ENCODE measurements around the gene SERPINB6. TPM values are rescaled to one million over a fixed set of nuclear protein-coding genes. Genes with fewer than 3 reads are reported as not detected.

The SERPINB6 gene
- total RNA-seq, 1 experiment from 2014 or later: 60.9 TPM

DNA sequence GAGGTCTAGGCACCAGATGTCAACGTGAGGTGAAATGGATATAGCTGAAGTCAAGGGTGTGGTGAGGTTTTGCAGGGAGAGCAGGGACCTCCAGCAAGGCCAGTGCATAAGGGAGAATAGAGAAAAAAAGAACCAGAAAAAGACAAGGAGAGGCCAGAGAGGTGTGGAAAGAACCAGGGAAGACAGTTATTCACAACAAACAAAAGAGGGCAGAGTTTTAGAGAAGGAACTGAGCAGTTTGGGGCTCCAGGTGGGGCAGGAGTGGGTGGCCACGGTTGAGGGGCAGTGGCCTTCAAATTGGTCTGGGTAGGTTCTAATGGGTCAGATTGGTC is 16.7 kb upstream of the SERPINB6 start:
- BruUV-seq (replicated peaks): no TSS peak
- CTCF ChIA-PET: interaction anchor here (0.6 to 3.6 kb wide), 5 partner anchors 30 to 142 kb away, joined by 3 to 81 read pairs (median 6); no protein-coding TSS in a partner anchor
- peaks cover 50% of the 10 kb centered on the region for H3K36me3 Mint-ChIP-seq (ENCODE audit: insufficient read depth, unreplicated experiment)

DNA sequence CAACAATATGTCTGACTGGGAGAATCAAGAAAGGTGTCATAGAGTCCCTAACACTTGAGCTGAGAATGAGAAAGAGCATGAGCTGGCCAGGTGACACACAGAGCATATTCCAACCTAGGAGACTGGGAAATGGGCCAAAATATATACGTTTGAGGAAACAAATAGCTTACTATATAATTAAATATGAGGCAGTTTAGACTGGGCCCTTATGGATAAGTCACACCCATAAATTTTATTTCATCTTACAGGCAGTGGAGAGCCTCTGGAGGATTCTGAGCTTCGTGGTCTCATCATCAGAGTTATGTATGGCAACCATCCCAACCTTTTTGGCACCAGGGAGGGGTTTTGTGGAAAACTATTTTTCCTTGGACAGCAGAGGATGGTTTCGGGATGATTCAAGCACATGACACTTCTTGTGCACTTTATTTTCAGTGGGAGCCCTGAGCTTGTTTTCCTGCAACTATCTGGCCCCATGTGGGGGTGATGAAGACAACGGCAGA is 15.4 kb upstream of the SERPINB6 start:
- H3K27me3 Mint-ChIP-seq (ENCODE audit: unreplicated experiment): no peaks in the 10 kb centered on the region
- H3K4me3 Mint-ChIP-seq (ENCODE audit: low read depth, unreplicated experiment): peak overlapping the region; percentile 71
- DNase-seq: no peak
- peak overlapping the region; percentile 83 for H3K27ac Mint-ChIP-seq (ENCODE audit: unreplicated experiment)
- no TSS peak for BruUV-seq (replicated peaks)
- intact Hi-C loops (cut with micrococcal nuclease; ENCODE audit: unreplicated experiment): no loop called here
- TF ChIP-seq, protein P1, sequence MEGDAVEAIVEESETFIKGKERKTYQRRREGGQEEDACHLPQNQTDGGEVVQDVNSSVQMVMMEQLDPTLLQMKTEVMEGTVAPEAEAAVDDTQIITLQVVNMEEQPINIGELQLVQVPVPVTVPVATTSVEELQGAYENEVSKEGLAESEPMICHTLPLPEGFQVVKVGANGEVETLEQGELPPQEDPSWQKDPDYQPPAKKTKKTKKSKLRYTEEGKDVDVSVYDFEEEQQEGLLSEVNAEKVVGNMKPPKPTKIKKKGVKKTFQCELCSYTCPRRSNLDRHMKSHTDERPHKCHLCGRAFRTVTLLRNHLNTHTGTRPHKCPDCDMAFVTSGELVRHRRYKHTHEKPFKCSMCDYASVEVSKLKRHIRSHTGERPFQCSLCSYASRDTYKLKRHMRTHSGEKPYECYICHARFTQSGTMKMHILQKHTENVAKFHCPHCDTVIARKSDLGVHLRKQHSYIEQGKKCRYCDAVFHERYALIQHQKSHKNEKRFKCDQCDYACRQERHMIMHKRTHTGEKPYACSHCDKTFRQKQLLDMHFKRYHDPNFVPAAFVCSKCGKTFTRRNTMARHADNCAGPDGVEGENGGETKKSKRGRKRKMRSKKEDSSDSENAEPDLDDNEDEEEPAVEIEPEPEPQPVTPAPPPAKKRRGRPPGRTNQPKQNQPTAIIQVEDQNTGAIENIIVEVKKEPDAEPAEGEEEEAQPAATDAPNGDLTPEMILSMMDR (IDR thresholded peaks at IDR 0.05; ENCODE audit: unreplicated experiment): no peak
- H3K36me3 Mint-ChIP-seq (ENCODE audit: insufficient read depth, unreplicated experiment): peaks cover 50% of the 10 kb centered on the region
- H3K9me3 Mint-ChIP-seq (ENCODE audit: low read depth, unreplicated experiment): no peaks in the 10 kb centered on the region
- peaks cover 68% of the 10 kb centered on the region for H3K4me1 Mint-ChIP-seq (ENCODE audit: low read depth, unreplicated experiment)
- CTCF ChIA-PET: interaction anchor here (0.5 to 2.1 kb wide), 6 partner anchors 10 to 141 kb away, joined by 3 to 19 read pairs (median 4); no protein-coding TSS in a partner anchor

More for the DNA sequence above, 16.7 kb upstream of the SERPINB6 start:
- DNase-seq: no peak
- intact Hi-C loops (cut with micrococcal nuclease; ENCODE audit: unreplicated experiment): loop anchor here (2.0 kb wide), 1 partner anchor 141 kb away; no protein-coding TSS in a partner anchor
- peak overlapping the region; percentile 83 for H3K27ac Mint-ChIP-seq (ENCODE audit: unreplicated experiment)
- H3K9me3 Mint-ChIP-seq (ENCODE audit: low read depth, unreplicated experiment): no peaks in the 10 kb centered on the region
- peak overlapping the region; percentile 71 for H3K4me3 Mint-ChIP-seq (ENCODE audit: low read depth, unreplicated experiment)
- no peaks in the 10 kb centered on the region for H3K27me3 Mint-ChIP-seq (ENCODE audit: unreplicated experiment)
- TF ChIP-seq, protein P1 (IDR thresholded peaks at IDR 0.05; ENCODE audit: unreplicated experiment): no peak
- peaks cover 55% of the 10 kb centered on the region for H3K4me1 Mint-ChIP-seq (ENCODE audit: low read depth, unreplicated experiment)

DNA sequence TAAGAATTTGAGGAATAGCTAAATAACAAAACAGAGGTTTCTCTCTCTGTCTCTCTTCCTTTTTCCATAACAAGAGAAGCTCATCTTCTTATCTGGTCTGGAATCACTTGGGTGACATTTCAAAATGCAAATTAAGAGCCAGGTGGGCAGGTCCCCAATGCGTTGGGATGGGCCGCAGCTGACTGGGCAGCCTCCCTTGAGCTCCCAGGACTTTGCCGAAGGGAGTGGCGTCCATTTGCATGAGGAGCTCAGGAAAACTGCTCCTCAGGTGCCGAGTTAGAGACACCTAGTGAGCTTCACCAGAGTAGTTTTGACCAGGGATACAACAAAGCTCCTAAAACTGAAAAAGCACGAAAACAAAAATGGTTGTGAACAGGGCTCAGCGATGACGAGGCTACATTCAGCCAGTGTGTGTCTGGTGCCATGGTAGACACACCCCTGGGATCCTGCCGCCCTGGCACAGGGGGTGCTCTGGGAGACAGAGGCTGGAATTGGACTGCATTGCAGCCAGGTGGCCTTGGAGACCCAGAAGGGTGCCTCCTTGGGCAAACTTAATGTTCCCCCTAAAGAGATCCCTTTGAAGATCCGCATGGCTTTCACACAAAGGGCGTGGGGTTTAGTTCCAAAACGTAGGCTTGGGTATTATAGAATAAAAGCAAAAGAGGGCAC is 13.5 kb upstream of the SERPINB6 start:
- H3K27ac Mint-ChIP-seq (ENCODE audit: unreplicated experiment): peak overlapping the region; percentile 21
- peaks cover 76% of the 10 kb centered on the region for H3K4me1 Mint-ChIP-seq (ENCODE audit: low read depth, unreplicated experiment)
- H3K4me3 Mint-ChIP-seq (ENCODE audit: low read depth, unreplicated experiment): no peak overlapping the region
- DNase-seq: no peak
- BruUV-seq (replicated peaks): no TSS peak
- CTCF ChIA-PET: no interaction called here
- intact Hi-C loops (cut with micrococcal nuclease; ENCODE audit: unreplicated experiment): no loop called here
- H3K9me3 Mint-ChIP-seq (ENCODE audit: low read depth, unreplicated experiment): no peaks in the 10 kb centered on the region
- TF ChIP-seq, protein P1 (IDR thresholded peaks at IDR 0.05; ENCODE audit: unreplicated experiment): no peak
- no peaks in the 10 kb centered on the region for H3K27me3 Mint-ChIP-seq (ENCODE audit: unreplicated experiment)
- peaks cover 41% of the 10 kb centered on the region for H3K36me3 Mint-ChIP-seq (ENCODE audit: insufficient read depth, unreplicated experiment)

DNA sequence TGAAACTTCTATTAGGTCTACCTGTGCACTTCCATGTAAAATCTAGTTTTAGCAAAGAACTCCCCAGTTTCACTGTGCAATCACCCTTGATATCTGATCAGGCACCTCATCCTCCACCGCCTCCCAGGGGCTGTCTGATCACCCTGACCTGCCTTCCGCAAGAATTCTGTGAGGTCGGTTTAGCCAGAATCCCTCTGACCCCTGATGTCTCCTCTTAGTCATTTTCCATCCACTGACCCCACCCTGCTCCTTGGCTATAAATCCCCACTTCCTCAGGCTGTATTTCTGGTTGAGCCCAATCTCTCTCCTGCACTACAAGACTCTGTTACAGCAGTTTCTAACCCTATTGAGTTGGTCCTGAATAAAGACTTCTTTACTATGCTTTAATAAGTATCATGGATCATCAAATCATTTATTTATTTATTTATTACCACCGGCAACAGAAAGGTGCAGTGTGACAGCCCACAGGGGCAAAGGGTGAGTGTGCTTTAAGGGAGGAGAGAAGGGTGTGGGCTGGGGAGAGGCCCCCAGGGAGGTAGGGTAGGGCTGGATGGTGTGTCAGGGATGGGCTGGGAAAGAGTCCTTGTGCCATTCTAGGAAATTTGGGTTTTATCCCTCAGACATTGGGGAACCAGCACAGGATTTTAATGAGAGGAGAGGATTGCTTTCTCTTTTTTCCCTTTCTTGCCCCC is 11.2 kb upstream of the SERPINB6 start:
- H3K27ac Mint-ChIP-seq (ENCODE audit: unreplicated experiment): no peak overlapping the region
- H3K4me1 Mint-ChIP-seq (ENCODE audit: low read depth, unreplicated experiment): peaks cover 68% of the 10 kb centered on the region
- no peaks in the 10 kb centered on the region for H3K27me3 Mint-ChIP-seq (ENCODE audit: unreplicated experiment)
- BruUV-seq (replicated peaks): no TSS peak
- no peaks in the 10 kb centered on the region for H3K9me3 Mint-ChIP-seq (ENCODE audit: low read depth, unreplicated experiment)
- no peak for DNase-seq
- peaks cover 18% of the 10 kb centered on the region for H3K36me3 Mint-ChIP-seq (ENCODE audit: insufficient read depth, unreplicated experiment)
- intact Hi-C loops (cut with micrococcal nuclease; ENCODE audit: unreplicated experiment): no loop called here
- TF ChIP-seq, protein P1 (IDR thresholded peaks at IDR 0.05; ENCODE audit: unreplicated experiment): no peak
- CTCF ChIA-PET: no interaction called here
- no peak overlapping the region for H3K4me3 Mint-ChIP-seq (ENCODE audit: low read depth, unreplicated experiment)
